HG03159 (cell line): Measurements from ENCODE around the gene AFTPH.
A peak's percentile ranks its signal among the peaks of the same experiment; 100 is the strongest.

Source experiments
- ATAC-seq: cut with Tn5 transposase; IDR thresholded peaks from one replicate; pipeline ENCODE4 v1.9.1; 2021; ENCODE audit warnings: mild to moderate bottlenecking, moderate library complexity; ENCODE audit not compliant: unreplicated experiment

AFTPH gene, protein sequence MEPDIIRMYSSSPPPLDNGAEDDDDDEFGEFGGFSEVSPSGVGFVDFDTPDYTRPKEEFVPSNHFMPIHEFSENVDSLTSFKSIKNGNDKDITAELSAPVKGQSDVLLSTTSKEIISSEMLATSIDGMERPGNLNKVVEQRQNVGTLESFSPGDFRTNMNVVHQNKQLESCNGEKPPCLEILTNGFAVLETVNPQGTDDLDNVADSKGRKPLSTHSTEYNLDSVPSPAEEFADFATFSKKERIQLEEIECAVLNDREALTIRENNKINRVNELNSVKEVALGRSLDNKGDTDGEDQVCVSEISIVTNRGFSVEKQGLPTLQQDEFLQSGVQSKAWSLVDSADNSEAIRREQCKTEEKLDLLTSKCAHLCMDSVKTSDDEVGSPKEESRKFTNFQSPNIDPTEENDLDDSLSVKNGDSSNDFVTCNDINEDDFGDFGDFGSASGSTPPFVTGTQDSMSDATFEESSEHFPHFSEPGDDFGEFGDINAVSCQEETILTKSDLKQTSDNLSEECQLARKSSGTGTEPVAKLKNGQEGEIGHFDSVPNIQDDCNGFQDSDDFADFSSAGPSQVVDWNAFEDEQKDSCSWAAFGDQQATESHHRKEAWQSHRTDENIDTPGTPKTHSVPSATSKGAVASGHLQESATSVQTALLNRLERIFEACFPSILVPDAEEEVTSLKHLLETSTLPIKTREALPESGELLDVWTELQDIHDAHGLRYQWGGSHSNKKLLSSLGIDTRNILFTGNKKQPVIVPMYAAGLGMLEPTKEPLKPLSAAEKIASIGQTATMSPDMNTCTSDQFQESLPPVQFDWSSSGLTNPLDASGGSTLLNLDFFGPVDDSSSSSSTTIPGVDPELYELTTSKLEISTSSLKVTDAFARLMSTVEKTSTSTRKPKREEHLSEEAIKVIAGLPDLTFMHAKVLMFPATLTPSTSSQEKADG

DNA sequence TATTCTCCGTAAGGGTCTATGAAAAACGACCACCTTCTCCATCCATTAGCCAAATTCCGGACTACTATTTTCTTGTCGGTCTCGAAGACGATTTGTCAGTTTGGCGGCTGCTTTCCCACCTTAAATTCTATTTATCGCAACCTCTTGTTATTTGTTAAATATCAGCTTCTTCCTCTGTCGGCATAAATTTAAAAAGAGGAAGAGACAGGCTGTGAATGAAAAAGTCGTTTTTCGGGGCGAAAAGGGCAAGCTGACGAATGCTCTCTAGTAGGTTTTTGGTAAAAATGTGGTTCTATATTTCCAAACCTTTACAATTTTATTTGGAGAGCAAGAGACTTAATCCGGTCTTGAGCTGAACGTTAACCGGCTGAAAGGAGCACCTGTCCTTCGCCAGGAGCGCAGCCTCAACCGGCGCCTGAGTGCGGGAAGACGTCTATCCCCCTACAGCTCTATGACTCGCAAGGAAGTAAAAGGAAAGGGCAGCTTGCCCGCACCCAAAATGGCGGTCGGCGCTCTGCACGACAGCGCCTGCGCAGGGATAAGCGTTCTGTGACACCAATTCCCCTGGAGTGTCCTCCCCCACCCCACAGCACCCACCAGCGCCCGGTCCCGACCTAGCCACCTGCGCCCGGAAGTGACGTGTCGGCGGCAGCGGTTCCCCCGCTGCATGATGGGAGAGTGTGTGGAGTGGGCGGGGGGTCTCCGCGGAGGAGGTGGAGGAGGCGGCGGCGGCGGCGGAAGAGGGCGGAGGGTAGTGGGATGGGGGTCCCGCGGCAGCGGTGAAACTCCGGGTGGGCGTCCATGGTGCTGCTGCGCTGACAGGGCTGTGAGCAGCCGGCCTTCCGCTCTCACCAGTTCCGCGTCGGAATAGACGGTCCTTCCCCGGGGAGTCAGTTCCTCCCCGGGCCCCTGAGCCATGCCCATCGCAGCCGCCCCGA is at the start of gene AFTPH:
TSS of gene AFTPH (plus strand) at position 663 of the 938 bp plus-strand sequence. CDS start 27,147 bp downstream, outside the sequence.
- ATAC-seq = peak; percentile 80

- no peak for ATAC-seq
Measured at GRCh38 chr2:64474636-64475035, 49.5 kb upstream of the AFTPH start.

DNA sequence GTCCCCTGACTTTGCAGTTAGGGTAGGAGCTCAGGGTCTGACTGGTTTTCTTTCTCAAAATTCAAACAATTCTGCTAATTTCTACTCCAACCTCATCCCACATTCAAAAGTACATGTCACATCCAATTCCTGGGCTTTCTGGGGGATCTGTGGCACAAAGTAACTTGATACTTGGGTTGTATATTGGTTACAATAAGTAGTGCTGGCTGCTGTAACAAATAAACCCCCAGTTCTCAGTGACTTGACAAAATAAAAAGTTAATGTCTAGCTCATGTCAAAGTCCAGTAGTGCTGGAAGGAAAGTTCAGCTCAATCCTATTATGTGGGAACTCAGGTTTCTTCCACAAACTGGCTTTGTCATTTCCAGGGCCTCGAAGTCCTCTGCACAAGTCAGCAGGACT is 47.1 kb upstream of the AFTPH start:
- no peak for ATAC-seq

- no peak for ATAC-seq
Measured at GRCh38 chr2:64477979-64478378, 46.1 kb upstream of the AFTPH start.

DNA sequence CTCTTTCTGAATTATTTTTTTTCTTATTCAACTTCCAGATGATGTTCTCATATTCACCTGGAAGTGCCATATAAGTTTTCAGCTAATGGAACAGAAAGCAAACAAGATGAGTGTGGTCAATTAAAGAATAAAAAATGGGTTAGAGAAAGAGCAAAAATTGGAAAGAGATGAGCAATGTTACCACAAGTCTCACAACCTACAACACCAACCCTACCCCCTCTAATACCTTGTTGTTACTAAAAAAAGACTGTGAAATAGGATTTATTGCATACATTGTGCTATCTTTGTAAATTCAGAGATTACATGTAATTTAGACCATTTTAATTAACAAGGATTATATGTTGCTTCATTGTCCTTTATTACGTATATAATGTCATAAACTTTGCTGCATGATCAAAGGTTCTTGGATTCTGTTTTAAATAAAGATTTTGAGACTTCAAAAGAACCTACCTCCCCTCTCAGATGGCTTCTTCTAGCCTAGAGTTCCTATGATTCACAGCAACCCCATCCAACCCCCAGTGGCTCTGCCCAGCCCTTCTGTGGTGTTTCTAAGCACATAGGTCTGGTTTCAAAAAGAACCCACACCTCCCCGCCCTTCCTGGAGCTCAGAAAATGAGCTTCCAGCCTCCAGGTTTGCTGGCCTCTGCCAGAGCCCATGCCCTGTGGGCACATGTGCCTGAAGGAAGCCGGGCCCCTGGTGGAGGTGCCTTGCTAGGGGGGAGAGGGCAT is 45.5 kb upstream of the AFTPH start:
- ATAC-seq = no peak

- ATAC-seq = no peak
Measured at GRCh38 chr2:64479259-64480117, 44.6 kb upstream of the AFTPH start.

DNA sequence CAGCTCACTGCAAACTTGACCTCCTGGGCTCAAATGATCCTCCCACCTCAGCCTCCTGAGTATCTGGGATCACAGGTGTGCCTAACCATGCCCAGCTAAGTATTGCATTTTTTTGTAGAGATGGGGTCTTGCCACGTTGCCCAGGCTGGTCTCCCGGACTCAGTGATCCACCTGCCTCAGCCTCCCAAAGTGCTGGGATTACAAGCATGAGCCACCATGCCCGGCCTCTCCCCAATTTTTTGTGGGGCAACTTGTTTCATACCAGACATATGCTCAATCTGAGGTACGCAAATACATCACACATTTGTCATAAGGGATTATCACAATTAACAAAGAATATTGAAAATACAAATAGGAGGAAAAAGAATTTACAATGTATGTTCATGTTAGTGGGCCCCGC is 42.5 kb upstream of the AFTPH start:
- no peak for ATAC-seq

DNA sequence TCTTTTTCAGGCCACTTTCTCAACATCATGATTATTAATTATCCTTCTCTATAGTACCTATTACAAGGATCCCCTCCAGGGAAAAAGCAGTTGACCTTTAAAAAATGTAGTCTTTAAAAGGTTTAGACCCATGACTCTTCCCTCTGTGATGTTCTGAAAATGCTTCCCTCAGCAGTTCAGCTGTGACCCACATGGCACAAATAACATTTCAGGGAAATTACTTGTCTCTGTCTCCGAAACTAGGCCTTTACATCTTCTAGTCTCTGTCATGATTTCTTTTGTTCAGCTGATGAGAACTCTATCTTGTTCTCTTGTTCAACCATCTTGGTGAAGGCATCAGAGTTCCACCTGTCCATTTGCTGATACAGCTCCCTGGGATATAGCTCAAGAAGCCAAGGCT is 41.9 kb upstream of the AFTPH start:
- ATAC-seq = no peak

DNA sequence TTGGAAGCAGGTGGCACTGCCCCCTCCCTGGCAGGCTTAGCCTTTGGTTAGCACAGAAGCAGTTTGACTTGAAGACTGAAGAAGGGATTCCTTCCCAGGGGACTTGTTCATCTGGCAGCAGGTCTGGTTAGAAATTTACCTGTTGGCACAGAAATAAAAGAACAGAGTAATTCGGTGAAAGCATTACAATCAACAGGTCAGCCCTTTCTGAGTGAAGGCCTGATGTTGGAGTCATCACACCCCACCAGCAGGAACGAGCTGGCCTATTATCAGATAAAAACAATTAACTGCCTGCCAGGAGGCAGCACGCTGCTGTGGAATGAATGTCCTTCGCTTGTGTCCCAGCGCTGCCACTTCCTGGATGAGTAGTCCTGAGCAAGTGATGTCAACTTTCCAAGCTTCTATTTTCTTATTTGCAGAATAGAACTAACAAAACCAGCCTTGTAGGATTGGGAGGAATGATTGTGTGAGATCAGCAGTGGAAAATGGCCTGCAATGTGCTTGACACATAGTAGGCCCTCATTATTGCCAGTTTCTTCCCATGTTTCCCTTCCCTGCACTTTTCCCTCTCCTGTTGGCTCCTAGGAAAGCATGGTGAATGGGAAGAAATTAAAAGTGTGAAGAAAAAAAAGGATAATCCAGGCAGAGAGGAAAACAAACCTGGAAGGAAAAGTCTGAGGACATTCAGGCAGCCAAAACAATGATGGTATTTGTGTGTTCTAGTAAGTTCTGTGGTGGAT is 41.2 kb upstream of the AFTPH start:
- ATAC-seq = no peak

DNA sequence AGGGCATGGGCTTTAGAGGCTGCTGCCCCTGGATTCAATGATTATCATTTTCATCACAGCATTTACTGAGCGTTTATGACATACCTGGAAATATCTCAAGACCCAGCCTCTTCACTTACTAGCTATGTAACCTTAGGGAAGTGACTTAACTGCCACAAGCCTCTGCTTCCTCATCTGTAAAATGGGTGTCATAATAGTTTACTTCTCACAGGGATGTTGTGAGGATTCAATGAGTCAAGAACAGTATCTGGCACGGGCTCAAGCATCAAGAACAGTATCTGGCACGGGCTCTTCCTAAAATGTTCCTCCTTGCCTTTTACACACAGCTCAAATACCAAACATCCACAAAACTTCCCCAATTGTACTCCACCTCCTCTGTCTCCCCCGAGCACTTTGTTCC is 38.8 kb upstream of the AFTPH start:
- no peak for ATAC-seq

DNA sequence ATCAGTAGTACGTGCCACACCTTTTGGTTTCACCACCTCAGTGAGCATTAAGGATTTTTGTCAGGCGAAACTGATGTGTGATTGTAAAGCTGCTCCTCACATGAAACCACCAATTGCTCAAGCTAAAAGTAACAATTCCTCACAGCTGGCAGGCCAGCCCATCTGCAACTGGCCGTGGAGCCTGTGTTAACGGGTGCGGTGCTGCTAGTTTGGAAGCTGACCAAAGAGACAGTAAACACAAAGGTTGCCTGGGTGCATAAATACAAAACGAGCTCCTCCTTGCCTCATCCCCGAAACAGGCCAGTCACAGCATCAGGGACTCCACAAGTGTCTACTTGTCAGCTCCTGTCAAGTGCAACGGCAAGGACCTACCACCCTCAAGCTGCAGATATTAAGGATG is 38.2 kb upstream of the AFTPH start:
- no peak for ATAC-seq

DNA sequence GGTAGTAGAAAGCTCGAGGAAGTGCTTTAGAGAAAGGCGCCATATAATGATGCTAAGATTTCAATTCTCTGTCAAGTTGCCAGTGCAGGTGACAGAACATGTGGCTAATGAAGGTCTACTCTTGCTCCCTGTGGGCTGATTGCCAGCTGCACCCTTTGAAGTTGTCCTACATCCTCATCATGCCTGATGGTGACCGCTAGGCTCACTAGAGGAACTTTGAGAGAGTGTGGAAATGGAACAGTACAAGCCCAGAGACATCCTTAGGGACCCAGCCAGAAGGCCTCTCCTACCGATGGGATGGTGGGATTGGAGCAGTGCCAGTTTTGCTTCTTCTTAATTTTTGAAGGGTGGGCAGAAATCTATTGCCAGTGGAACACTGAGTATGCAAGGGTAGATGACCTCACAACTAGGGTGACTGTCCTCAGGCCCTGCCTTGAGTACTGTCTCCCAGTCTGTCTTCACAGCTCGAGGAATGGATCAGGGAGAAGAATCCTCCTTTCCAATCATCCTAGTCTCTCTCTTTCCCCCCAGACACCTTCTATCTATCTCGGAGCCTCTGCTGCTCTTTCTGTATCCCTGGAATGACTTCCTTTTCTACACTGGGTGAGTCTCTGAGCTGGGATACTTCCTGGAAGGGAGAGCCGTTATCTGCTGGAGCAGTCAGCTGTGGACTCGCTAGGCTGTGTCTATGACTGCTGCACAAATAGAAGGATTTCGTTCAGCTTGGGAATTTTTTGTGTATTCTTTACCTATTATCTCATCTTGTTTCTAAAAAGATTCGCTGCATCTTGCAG is 36.7 kb upstream of the AFTPH start:
- ATAC-seq = no peak

GRCh38 chr2:64488050-64488974 is 35.8 kb upstream of the AFTPH start:
- ATAC-seq = no peak

GRCh38 chr2:64489081-64489751 is 34.9 kb upstream of the AFTPH start:
- no peak for ATAC-seq

DNA sequence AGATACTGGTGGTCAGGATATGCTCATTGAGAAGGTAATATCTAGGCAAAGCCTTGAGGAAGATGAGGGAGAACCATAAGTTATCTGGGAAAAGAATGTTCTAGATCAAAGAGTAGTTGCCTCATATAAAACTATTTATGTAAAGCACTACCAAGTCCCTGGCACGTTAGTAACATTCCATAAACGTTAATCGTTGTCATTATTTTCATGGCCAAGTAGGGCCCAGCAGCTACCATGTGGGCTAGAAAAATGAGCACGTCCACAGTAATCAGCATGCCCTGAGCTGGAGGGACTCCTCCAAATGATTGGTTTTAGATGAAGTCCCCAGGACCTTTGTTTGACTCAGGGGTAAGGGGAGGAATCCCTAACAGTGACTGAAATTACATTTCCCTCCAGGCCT is 32.7 kb upstream of the AFTPH start:
- no peak for ATAC-seq

DNA sequence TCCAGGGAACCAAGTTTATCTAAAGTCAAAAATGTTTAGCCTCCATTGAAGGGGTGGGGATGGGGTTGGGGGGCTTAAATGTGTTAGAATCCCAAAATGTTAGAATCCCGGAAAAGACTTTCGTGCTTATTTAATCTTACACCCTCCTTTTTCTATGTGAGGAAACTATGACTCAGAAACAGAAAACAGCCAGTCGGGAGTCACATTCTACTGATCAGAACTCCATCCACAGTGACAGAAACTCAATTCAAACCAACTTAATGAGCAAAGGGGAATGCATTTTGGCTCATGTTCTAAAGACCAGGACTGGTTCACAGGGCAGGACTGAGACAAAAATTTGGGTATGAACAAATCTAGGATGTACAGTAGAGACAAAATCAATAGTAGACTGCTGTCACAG is 31.9 kb upstream of the AFTPH start:
- ATAC-seq = no peak
